GM21723 (cell line): ENCODE measurements around the gene RNASE4.
A peak's percentile ranks its signal among the peaks of the same experiment; 100 is the strongest.

ENCODE experiments used
- ATAC-seq: cut with Tn5 transposase; IDR thresholded peaks from one replicate; pipeline ENCODE4 v1.9.1; 2021; ENCODE audit warnings: mild to moderate bottlenecking, moderate library complexity; ENCODE audit not compliant: unreplicated experiment

RNASE4 gene

GRCh38 chr14:20671597-20672283, 12.6 kb upstream of the RNASE4 start:
- no peak for ATAC-seq

- ATAC-seq = no peak
These were observed 8.7 kb upstream of the RNASE4 start for GRCh38 chr14:20675669-20676068.

GRCh38 chr14:20676072-20676471, 8.3 kb upstream of the RNASE4 start:
- ATAC-seq = no peak

- ATAC-seq = no peak
These were observed 4.5 kb upstream of the RNASE4 start for GRCh38 chr14:20679907-20680306.

GRCh38 chr14:20680363-20680762, 4.0 kb upstream of the RNASE4 start:
- no peak for ATAC-seq

- peak; percentile 32 for ATAC-seq
These were observed 3.5 kb upstream of the RNASE4 start for GRCh38 chr14:20680843-20681347.

GRCh38 chr14:20681348-20682126, 2.8 kb upstream of the RNASE4 start:
- peak; percentile 21 for ATAC-seq

- ATAC-seq = no peak
These were observed 2.3 kb upstream of the RNASE4 start for GRCh38 chr14:20682127-20682434.

GRCh38 chr14:20682435-20683124, 1.8 kb upstream of the RNASE4 start:
- peak; percentile 55 for ATAC-seq

- ATAC-seq = peak; percentile 40
These were observed 1.1 kb upstream of the RNASE4 start for GRCh38 chr14:20683125-20683890.

GRCh38 chr14:20684662-20685456, 499 bp downstream of the RNASE4 start:
- ATAC-seq = no peak

GRCh38 chr14:20686386-20687143, 2.2 kb downstream of the RNASE4 start:
- no peak for ATAC-seq

GRCh38 chr14:20687362-20688166, 3.2 kb downstream of the RNASE4 start:
- no peak for ATAC-seq

- no peak for ATAC-seq
These were observed 3.9 kb downstream of the RNASE4 start, which contains the start of gene ANG for GRCh38 chr14:20688167-20688839. Gene ANG (plus strand): TSS chr14:20688764. CDS start chr14:20693565, 4,801 bp downstream.

- peak; percentile 75 for ATAC-seq
These were observed 6.7 kb downstream of the RNASE4 start for GRCh38 chr14:20690848-20691640.

GRCh38 chr14:20692116-20692751, 7.9 kb downstream of the RNASE4 start:
- no peak for ATAC-seq

GRCh38 chr14:20696764-20697163, 12.4 kb downstream of the RNASE4 start:
- ATAC-seq = no peak
